HTERT RPE-1 (cell line): Measurements from ENCODE around the gene HDAC7.

Experiments used
- in situ Hi-C: fragments of 300-500 bp; cut with MboI; formaldehyde crosslinking; loops from 4 replicates; pipeline ENCODE4 v1.14.3; 2020; ENCODE audit warnings: low sequenced_read_pairs

The HDAC7 gene

GRCh38 chr12:47769234-47770085 is 50.2 kb downstream of the HDAC7 start:
- in situ Hi-C loops: no loop called here

- in situ Hi-C loops: no loop called here
Measured at GRCh38 chr12:47768323-47768811, 51.3 kb downstream of the HDAC7 start.

- in situ Hi-C loops: no loop called here
Measured at GRCh38 chr12:47767216-47767724, 52.4 kb downstream of the HDAC7 start.

- in situ Hi-C loops: no loop called here
Measured at GRCh38 chr12:47766502-47767215, 53.0 kb downstream of the HDAC7 start.

GRCh38 chr12:47763481-47764346 is 56.0 kb downstream of the HDAC7 start:
- in situ Hi-C loops: no loop called here

- in situ Hi-C loops: no loop called here
Measured at GRCh38 chr12:47762850-47763465, 56.7 kb downstream of the HDAC7 start.

GRCh38 chr12:47758834-47759690 is 60.6 kb downstream of the HDAC7 start, which contains the start of gene RAPGEF3:
TSS of gene RAPGEF3 (minus strand) at chr12:47758880. CDS start at chr12:47758556, 324 bp downstream.
- in situ Hi-C loops: no loop called here

GRCh38 chr12:47758584-47758833 is 61.2 kb downstream of the HDAC7 start:
- in situ Hi-C loops: no loop called here

GRCh38 chr12:47757840-47758583 is 61.7 kb downstream of the HDAC7 start:
- in situ Hi-C loops: no loop called here

GRCh38 chr12:47757364-47757839 is 62.3 kb downstream of the HDAC7 start:
- in situ Hi-C loops: no loop called here

GRCh38 chr12:47755655-47756562 is 63.8 kb downstream of the HDAC7 start:
- in situ Hi-C loops: no loop called here

- in situ Hi-C loops: no loop called here
Measured at GRCh38 chr12:47754881-47755280, 64.8 kb downstream of the HDAC7 start.

- in situ Hi-C loops: no loop called here
Measured at GRCh38 chr12:47754126-47754525, 65.6 kb downstream of the HDAC7 start.

- in situ Hi-C loops: no loop called here
Measured at GRCh38 chr12:47753021-47754001, 66.4 kb downstream of the HDAC7 start.

- in situ Hi-C loops: no loop called here
Measured at GRCh38 chr12:47752552-47752951, 67.2 kb downstream of the HDAC7 start.

GRCh38 chr12:47752121-47752520 is 67.6 kb downstream of the HDAC7 start:
- in situ Hi-C loops: no loop called here

GRCh38 chr12:47751561-47751960 is 68.1 kb downstream of the HDAC7 start:
- in situ Hi-C loops: no loop called here
